Measurements from ENCODE around the gene COMT.

Gene COMT

DNA sequence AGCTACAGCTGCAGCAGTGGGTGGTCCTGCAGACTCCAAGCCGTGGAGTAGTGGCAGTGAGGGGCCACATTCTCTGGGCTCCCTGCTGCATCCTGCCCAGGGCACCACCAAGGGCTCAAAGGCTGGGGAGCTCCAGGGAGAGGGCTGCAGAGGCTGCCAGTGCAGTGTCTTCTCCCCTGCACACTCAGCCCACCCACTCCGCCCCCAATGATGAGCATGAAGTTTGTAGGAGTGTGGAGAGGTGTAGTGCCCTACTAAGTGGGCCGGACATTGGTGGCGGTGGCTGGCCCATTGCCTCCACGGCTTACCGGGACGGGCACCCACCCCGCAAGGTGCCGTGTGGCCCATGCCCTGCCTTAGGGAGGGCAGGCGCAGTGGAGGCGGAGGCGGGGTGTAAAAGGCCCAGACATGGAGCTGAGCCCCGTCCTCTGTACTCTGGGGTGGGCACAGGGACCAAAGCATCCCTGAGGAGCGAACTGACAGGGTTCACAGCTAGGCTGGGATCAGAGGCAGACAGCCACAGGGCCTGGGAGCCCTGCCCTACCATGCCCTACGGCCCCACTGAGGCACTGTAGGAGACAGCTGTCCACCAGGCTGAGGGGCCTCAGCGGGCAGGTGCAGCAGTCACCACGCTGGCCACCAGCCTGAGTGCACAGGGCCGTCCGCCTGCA lies 56.1 kb downstream of the COMT start:
- no peak for DNase-seq

GRCh38 chr22:19998232-19998951 lies 56.8 kb downstream of the COMT start:
- DNase-seq, result peak; percentile 80

- peak; percentile 29 for DNase-seq
Measured at GRCh38 chr22:19998991-19999820, 57.6 kb downstream of the COMT start.

GRCh38 chr22:20000246-20001081 lies 58.9 kb downstream of the COMT start:
- peak; percentile 25 for DNase-seq

GRCh38 chr22:20001082-20001638 lies 59.6 kb downstream of the COMT start:
- no peak for DNase-seq

DNA sequence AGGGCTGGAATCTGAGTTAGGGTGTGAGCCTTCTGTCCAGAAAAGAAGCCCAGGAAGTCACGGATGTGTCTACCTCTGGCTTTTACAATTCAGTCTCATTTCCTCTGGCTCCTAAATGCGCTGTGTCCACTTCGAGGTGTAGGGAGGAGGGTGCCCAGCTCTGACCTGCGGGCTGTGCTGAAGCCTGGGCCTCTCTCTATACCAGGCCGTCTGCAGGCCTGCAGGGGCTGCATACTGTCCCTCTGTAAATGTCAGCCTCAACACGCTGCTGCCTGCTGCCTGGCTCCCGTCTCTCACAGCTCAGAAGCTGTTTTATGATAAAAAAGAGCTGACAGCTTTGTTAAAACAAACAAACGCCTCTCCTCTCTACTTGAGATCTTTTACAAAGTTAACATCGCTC lies 60.6 kb downstream of the COMT start:
- no peak for DNase-seq

- DNase-seq, result no peak
Measured at GRCh38 chr22:20002636-20003035, 61.1 kb downstream of the COMT start.

DNA sequence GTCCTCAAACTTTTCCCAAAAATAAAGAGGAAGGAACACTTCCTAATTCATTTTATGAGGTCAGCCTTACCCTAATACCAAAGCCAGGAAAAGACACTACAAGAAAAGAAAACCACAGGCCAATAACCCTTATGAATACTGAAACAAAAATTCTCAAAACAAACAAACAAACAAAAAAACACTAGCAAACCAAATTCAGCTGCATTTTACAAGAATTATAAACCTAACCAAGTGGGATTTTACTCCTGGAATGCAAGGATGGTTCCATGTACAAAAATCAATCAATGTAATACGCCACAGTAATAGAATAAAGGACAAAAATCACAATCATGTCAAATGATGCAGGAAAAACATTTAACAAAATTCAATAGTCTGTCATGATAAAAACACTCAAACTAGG lies 61.7 kb downstream of the COMT start:
- DNase-seq, result no peak

DNA sequence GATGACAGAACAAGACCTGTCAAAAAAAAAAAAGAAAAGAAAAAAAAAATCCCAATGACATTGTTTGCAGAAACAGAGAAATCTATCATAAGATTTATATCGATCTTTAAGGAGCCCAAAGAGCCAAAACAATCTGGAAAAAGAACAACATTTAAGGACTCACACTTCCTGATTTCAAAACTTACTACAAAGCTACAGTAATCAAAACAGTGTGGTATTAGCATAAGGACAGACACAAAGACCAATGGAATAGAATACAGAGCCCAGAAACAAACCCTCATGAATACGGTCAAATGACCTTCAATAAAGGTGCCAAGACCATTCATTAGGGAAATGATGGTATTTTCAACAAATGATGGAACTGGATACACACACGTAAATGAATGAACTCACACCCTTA lies 62.9 kb downstream of the COMT start:
- DNase-seq, result no peak

DNA sequence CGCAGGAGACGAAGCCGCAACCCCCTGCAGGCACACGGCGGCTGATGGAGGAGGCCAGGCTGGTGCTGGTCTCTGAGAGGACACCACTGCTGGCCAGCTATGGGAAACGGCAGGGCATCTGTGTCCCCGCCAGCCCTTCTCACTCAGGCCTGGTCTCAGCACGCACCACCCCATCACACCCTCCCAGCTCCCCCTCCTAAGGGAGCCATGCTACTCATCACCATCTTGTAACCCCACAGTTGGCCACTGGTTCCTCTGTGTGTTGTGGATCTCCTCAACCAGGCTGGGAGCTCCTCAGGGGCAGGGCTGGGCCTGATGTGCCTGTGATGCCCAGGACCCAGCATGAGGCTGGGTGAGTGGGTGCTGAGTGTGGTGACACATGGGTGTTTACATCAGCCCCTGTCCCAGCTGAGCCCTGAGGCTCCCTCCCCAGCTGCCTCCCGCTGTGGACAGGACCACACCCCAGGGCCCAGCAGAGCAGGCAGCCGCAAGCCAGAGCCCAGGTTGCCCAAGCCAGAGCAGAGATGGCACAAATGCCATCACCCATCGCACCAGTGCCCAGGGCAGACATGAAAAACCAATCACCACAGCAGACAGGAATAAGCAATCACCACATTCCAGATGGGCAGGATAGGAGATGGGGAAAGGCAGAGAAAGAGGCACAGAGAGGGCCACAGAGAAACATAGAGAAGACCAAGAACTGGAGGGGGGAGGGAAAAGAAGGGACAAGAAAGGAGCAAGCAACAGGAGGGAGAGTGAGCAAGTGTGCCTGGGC lies 66.8 kb downstream of the COMT start:
- DNase-seq, result no peak

GRCh38 chr22:20009018-20009491 lies 67.5 kb downstream of the COMT start:
- DNase-seq, result no peak

GRCh38 chr22:20009582-20010306 lies 68.2 kb downstream of the COMT start:
- DNase-seq, result no peak

GRCh38 chr22:20010307-20011122 lies 68.9 kb downstream of the COMT start:
- no peak for DNase-seq

DNA sequence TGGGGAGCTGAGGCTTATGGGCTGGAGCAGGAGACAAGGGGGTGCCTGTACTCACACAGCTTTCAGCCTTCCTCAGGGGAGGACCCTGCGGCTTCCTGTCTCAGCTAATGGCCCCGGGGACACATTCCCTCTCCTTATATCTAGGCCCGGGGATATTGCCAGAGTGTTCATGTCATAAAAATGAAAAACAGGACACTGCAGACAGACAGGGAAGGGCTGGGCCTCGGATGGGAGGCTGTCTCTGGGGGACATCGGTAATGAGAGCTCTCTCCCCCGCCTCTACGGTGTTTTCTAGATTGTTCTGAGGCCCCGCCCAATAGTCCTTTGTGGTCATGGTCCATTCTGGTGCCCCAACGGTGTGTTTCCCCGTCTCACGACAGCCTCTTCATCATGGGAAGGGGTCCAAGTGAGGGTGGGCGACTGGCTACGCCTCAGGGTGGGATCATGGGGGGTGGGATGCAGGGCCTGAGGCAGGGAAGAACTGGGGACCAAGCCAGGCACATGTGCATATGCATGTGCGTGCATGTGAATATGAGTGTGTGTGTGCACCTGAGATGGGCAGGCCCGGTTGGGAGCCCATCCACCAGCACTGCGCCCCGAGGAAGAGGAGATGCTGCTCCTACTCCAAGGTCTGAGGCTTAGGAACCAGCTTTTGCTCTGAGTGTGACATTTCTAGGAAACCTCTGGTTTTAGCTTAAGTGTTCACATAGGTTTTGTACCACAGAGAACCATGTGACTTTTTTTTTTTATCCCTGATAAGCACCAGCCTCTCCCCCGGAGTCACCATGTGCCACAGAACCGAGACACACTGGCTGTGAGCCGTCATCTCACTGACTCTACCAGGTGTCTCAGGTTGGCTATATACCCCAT lies 69.8 kb downstream of the COMT start:
- DNase-seq, result peak; percentile 23

DNA sequence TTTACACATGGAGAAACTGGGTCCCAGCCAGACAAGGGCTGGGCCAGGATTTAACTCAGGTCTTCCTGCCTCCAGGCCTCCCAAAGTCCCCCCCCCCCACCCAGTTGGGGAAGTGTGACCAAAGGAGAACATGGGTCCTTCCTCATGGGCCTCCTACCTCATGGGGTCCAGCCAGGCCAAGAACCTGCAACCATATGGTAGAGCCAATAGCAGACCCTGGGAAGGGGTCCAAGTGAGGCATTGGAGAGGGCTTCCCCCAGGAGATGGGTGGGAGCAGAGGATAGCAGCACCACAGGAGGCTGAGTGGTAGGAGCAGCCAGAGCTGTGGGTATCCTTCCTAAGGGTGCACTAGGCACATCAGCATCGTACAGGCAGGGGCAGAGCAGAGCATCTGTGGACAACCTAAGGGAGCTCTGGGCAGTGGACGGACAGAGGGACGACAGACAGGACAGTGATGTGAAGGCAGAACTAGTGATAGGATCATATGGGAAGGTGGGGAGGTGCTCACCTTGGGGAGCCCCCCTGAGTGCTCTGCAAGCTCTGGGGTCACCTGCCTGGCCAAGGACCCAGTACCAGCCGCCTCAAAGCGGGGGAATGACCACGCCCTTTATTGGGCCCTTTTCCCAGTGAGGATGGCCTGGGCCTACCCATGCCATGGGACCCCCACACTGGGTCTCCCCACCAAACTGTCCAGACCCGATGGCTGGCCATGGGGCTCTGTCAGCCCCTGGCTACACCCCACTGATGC lies 70.6 kb downstream of the COMT start:
- no peak for DNase-seq

- no peak for DNase-seq
Measured at GRCh38 chr22:20012741-20013331, 71.3 kb downstream of the COMT start.

DNA sequence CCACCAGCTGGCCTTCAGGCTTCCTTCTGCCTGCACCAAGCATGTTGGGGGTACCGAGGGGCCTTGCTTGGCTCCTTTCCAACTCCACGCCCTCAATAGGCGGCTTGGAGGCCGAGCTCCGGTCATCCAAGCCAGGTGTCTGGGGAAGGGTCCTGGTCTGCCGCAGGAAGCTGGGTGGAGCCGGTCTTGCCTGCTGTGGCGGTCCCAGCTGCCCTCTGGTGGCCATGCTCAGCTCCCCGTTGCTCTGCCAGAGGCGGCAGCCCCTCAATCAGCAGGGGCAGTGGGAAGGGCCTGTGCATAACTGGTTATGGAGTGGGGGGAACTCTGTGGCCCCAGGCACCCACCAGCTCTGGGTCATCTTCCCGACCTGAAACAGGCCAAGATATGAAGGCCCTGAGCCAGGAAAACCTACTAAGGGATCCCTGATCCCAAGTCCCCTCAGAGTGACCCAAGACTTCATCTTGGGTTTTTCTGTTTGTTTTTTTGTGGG lies 71.9 kb downstream of the COMT start:
- DNase-seq, result peak; percentile 55
